Hematopoietic multipotent progenitor cell (in vitro differentiated cells): ENCODE measurements around the gene CHCHD2. TPM values are rescaled to one million over a fixed set of nuclear protein-coding genes. Genes with fewer than 3 reads are reported as not detected.
"Not testable (repeated sequence)": the region's sequence is repeated elsewhere in the genome, so short reads cannot be mapped to it uniquely, and the experiment has no call there.

Source experiments
- DNase-seq, 3 donors: peaks; one replicate each; pipeline ENCODE4 v3.0.0-alpha.2; 2011 to 2015; ENCODE audit warnings: low read depth in 2 of 3, low spot score in 2 of 3
- small RNA-seq: library from RNA; depleted of rRNA; stranded (forward); fragments of <200 nt; gene quantifications from one replicate; pipeline ENCODE3, GENCODE V24; 2012
- total RNA-seq: library from RNA; depleted of rRNA; stranded (reverse); fragments of >200 nt; gene quantifications from one replicate; pipeline ENCODE4 v1.2.3, GENCODE V29; 2012

Gene CHCHD2
- total RNA-seq, 1 donor: 442 TPM

DNA sequence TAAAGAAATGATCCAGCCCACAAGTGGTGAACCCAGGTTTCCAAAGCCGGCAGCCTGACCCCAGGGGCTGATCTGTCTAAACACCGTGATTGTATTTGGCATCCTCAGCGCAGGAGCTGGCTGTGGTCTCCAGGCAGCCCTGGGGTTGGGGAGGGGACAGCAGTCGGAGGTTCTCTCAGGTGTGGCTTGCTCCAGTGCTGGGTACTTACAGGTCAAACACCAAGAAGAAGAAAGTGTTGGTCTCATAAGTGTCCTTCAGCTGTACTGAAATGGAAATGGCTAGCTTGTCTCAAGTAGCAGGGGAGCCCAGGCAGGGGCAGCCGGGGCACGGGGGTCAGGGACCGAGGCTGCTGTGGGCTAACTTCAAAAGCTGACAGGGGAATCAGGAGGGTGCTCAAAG, 19.5 kb downstream of the CHCHD2 start:
- DNase-seq: no peak

DNA sequence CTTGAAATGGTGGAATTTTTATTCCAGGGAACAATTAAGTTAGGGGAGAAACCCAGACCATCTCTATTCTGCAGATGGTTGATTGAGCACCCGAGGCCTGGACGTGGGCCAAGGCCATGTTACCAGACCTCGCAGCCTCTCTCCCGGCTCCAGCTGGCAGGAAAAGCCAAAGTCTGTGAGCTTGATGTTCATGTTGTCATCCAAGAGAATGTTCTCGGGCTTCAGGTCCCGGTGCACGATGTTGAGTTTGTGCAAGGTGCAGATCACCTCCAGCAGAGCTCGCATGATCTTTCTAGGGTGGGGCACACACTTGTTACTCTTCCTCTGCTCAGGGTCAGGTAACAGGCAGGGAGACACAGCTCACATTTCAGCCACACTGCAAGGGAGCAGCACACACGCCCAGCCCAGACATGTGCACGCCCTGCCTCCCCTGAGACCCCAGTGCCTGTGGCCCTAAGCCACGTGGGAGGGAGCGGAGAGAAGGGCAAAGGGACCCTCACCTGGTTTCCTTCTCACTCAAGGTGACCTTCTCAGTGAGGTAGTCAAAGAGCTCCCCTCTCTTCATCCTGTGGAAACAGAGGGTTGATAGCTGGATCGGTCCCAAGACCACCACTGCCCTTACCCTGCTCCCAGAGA, 23.0 kb downstream of the CHCHD2 start:
- DNase-seq: no peak

DNA sequence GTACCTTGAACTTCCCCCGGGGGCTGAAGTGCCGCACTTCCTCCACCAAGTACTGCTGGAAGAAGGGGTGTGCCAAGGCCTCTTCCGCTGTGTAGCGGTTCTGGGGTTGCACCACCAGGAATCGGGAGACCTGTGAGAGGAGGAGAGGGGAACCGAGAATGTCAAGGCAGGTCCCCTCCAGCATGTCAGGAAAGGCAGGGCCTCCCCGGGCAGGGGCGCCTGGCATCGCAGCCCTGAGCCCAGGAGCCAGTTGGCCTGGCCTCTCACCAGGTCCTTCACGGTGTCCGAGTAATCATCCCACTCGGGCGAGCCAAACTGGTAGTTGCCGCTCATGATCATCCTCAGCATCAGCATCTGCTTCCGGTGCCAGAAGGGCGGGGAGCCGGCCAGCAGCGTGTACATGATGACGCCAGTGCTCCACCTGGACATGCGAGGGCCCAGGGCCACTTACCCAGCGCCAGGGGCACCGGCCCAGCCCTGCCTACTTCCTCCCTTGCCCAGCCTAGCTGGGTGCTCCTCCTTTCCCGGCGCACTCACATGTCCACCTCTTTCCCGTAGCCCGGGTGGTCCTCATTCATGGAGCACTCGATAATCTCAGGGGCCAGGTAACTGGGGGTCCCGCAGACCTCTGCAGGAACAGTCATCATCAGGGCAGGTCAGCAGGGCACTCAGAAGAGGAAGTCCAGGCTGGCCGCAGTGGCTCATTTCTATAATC, 24.5 kb downstream of the CHCHD2 start:
- no peak for DNase-seq

DNA sequence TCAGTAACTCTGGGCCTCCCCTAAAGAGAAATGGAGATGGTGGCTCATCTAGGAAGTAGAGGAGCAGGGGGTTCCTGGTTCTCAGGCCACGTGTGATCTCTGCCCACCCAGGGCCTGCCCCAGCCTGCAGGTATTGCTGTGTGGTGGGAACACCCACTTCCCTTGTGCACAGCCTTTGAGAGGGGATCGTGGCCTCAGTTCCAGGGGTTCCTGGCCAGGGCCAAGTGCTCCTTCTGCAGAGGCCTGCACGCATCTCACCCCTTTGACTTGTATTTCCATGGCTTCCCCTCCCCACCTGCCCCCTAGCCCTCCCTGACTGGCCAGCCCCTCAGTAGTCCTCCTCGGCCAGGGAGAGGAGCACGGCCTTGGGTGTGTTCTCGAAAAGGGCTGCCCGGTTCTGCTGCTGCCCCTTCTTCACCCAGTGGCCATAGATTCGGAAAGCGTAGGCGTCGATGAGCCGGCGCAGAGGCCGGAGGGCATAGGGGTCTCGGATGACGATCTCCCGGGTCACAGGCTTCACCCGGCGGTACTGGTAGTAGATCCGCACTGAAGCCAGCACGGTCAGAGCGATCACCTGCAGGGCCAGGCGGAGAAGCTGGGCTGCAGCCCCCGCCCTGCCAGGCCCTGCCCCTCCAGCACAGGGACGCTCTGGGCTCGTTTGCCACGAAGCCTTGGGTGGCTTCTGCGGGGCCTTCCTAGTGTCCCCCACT, 25.4 kb downstream of the CHCHD2 start:
- DNase-seq: not testable (repeated sequence)

DNA sequence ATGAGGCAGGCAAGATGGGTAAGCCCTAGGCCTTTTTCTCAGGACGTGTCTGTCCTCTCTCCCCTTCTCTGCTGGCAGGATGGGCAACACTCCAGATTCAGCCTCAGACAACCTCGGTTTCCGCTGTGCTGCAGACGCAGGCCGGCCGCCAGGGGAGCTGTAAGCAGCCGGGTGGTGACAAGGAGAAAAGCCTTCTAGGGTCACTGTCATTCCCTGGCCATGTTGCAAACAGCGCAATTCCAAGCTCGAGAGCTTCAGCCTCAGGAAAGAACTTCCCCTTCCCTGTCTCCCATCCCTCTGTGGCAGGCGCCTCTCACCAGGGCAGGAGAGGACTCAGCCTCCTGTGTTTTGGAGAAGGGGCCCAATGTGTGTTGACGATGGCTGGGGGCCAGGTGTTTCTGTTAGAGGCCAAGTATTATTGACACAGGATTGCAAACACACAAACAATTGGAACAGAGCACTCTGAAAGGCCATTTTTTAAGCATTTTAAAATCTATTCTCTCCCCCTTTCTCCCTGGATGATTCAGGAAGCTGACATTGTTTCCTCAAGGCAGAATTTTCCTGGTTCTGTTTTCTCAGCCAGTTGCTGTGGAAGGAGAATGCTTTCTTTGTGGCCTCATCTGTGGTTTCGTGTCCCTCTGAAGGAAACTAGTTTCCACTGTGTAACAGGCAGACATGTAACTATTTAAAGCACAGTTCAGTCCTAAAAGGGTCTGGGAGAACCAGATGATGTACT, 26.7 kb downstream of the CHCHD2 start:
- no peak for DNase-seq

DNA sequence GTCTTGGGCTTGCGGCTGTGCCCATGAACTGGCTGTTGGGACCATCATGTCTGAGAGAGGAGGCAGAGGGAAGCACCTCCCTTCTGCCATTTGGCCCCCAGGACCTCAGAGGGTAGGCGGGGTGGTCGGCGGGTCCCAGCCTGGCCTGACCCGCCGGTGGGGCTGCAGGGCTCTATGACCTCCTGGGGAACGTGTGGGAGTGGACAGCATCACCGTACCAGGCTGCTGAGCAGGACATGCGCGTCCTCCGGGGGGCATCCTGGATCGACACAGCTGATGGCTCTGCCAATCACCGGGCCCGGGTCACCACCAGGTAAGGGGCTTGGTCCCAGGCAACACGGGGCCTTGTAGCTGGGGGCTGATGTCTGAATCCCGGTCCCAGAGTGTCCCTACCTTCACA, 28.1 kb downstream of the CHCHD2 start:
- DNase-seq: no peak

DNA sequence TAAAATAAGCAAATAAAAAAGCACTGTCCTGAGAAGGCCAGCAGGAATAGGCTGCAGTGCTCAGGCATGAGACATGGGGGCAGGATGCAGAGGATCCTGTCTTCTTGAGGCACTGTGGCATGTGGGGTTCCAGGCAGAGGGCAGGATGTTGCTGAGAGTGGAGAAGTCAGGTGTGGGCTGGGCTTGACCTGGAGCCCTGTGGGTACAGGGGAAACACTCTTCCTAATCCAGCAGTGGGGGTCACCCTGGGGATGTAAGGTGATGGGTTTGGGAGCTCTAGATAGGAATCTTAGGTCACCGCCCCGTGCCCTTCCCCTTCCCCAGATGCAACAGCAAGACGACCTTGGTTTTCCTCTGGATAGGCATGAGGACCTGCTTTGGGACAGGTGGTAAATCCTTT, 28.6 kb downstream of the CHCHD2 start:
- no peak for DNase-seq

DNA sequence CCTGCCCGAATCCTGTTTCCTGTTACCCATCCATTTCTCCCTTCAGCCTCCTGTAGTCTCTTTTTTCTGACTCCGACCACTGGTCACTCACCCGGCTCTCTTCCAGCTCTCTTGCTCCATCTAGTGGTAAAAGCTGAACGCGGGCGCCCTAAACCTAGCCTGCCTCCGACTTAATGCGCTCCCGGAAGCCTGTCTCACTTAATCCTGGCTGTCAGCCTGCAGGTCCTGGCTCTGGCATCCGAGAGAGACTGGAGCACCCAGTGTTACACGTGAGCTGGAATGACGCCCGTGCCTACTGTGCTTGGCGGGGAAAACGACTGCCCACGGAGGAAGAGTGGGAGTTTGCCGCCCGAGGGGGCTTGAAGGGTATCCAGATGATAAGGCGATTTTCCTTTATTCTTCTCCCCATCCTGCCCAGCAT, 31.9 kb downstream of the CHCHD2 start:
- peak; percentile 36 to 82 (median 61) for DNase-seq

DNA sequence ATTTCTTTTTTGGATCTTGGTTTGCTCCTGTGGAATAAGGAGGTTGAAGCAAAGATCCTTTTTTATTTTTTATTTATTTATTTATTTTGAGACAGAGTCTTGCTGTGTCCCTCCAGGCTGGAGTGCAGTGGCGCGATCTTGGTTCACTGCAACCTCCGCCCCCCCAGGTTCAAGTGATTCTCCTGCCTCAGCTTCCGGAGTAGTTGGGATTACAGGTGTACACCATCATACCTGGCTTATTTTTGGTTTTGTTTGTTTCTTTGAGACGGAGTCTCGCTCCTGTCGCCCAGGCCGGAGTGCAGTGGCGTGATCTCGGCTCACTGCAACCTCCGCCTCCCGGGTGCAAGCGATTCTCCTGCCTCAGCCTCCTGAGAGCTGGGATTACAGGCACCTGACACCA, 39.9 kb downstream of the CHCHD2 start:
- not testable (repeated sequence) for DNase-seq

DNA sequence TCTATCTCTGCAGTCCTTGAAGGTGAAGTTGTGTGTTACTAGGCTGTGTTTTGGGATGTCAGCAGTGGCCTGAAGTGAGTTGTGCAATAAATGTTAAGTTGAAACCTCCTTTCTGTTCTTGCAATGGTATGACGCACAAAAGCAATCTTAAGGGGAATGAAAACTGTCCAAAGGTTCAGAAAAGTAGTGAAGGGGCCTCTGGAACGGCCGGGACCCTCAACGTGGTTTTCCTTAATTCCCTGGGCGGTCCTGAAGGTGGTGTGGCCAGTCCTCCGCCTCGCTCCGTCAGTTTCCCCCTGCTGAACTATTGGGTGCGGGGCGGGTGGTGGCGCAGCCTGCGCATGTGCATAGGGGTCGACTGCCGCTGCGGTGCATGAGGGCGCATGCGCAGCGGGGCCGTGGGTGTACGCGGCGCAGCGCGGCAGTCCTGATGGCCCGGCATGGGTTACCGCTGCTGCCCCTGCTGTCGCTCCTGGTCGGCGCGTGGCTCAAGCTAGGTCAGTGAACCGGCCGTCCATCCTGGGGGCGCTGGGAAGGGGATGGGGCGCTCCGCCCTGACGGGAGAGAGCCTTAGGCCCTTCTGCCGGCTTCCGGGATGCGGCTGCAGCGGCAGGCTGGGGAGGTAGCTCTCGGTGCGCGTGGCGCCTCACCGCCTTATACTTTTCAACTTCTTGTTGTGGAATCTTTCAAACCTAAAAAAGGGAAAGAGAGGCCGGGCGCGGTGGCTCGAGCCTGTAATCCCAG, 42.2 kb downstream of the CHCHD2 start, which contains the start of gene SUMF2:
Gene SUMF2, plus strand, starts transcription at position 405 of the 744 bp plus-strand sequence. Its CDS starts 26 bp downstream, at position 431.
- DNase-seq: peak; percentile 89 to 91 (median 89)

DNA sequence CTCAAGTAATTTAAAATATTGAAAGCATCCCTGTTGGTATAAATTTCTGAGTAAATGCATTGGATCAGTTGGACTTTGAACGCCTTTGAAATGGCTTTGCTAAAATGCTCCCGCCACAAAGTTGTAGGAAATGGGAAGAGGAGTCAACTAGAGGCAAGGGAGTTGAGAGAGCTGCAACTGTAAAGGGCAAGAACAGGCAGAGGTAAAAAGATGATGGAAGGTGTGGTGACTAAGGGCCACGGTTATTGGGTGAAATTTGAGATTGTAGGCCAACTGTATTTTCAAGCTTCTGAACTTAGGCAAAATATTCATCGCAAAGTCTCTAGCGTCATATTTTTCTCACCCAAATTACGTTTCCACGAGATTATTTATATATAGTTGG, 42.8 kb downstream of the CHCHD2 start:
- no peak for DNase-seq

DNA sequence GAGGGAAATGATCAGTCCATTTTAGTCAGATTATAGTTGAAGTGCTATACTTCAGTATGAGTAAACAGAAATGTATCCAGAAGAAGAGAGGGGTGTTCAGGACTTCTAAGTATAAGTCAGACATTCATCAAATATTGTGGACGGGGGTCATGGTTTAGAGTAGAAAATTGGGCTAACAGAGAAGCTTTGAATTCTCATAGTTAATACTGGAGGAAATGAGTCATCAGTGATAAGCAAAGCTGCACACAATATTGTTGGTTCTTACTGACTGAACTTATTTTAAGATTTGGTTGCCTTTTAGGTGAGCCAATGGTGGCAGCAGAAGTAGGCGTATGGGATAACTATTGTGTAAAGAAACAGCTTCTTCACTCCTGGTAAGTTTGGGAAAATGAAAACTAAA, 43.9 kb downstream of the CHCHD2 start:
- peak in 1 of 3 donors; percentile 18 for DNase-seq

DNA sequence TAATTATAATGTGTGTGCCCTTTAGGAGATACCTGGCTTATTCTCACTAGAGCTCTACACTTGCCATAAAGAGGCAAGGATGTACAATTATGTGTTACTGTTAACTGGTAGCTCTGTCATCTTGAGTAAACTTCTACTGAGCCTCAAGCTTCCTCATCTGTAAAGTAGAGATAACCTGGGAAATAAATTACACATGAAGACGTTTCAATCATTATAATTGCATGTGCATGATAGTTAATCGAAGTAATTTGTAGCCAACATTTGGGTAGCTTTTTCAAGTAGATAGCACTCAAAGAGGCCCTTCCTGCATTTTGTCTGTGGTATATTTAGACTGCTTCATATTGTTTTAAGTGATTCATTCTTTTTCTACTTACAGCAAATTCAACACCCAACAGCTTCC, 52.3 kb downstream of the CHCHD2 start:
- DNase-seq: no peak

DNA sequence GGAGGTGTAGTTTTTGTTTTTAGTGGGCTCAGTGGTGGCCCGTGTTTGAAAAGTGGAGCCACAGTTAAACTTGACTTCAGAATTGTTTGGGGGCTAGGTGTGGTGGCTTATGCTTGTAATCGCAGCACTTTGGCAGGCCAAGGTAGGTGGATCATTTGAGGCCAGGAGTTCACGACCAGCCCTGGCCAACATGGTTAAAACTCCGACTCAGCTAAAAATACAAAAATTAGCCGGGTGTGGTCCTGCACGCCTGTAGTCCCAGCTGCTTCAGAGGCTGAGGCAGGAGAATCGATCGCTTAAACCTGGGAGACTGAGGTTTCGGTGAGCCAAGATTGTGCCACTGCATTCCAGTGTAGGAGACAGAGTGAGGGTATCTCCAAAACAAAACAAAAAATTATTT, 52.9 kb downstream of the CHCHD2 start:
- DNase-seq: no peak

Small RNA genes within 50 kb of the gene (small RNA-seq; reads per million reads assigned to genes)
- gene SNORA15 (not detected), gene SNORA22B (0.81 reads per million, percentile 19 among the genes with 10 or more reads in this experiment)

Other genes starting within 250 kb of the CHCHD2 start
- gene SEPTIN14, start 243.7 kb downstream of the CHCHD2 start, total RNA-seq: not detected
- 3.2 TPM for gene ZNF713, start 219.0 kb downstream of the CHCHD2 start, total RNA-seq
- gene MRPS17, start 154.6 kb downstream of the CHCHD2 start, total RNA-seq: 11.8 TPM
- 21.3 TPM for gene NIPSNAP2, start 141.9 kb downstream of the CHCHD2 start, total RNA-seq
- gene PSPH, start 55.0 kb downstream of the CHCHD2 start, total RNA-seq: 21.0 TPM
- gene CCT6A, start 54.7 kb downstream of the CHCHD2 start, total RNA-seq: 81.9 TPM
- 135 TPM for gene SUMF2, start 42.2 kb downstream of the CHCHD2 start, total RNA-seq
- gene PHKG1, start 13.5 kb downstream of the CHCHD2 start, total RNA-seq: 1.1 TPM
- not detected for gene NUPR2, start 9.9 kb upstream of the CHCHD2 start, total RNA-seq